ENCODE data around the gene CHL1.

DNA sequence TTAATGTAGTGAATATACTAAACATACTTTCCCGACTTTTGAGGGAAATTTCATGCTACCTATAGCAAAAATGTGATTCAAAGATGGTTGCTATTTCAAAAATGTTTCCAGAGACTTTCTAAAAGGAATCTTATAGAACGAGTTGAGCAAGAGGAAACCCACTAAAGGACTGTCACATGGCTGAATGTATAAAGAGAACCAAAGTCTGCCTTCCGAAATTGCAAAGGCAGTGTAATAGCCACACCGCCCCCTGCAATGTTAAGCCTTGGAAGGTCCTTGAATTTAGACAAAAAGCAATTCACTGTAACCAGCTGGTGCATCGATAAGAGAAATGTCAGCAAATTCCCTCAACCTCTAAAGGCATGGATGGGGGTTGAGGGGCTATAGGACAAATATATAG, 142.8 kb downstream of the CHL1 start:
- TF ChIP-seq, protein P1, sequence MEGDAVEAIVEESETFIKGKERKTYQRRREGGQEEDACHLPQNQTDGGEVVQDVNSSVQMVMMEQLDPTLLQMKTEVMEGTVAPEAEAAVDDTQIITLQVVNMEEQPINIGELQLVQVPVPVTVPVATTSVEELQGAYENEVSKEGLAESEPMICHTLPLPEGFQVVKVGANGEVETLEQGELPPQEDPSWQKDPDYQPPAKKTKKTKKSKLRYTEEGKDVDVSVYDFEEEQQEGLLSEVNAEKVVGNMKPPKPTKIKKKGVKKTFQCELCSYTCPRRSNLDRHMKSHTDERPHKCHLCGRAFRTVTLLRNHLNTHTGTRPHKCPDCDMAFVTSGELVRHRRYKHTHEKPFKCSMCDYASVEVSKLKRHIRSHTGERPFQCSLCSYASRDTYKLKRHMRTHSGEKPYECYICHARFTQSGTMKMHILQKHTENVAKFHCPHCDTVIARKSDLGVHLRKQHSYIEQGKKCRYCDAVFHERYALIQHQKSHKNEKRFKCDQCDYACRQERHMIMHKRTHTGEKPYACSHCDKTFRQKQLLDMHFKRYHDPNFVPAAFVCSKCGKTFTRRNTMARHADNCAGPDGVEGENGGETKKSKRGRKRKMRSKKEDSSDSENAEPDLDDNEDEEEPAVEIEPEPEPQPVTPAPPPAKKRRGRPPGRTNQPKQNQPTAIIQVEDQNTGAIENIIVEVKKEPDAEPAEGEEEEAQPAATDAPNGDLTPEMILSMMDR (IDR thresholded peaks at IDR 0.05; ENCODE audit: low read length) = no peak
- no peak for TF ChIP-seq EZH2 (IDR thresholded peaks at IDR 0.05; ENCODE audit: borderline replicate concordance, low read length)
